Measurements from ENCODE around the gene ERMARD.

GRCh38 chr6:169788809-169789145 is 37.4 kb downstream of the ERMARD start:
- TF ChIP-seq, protein P1, sequence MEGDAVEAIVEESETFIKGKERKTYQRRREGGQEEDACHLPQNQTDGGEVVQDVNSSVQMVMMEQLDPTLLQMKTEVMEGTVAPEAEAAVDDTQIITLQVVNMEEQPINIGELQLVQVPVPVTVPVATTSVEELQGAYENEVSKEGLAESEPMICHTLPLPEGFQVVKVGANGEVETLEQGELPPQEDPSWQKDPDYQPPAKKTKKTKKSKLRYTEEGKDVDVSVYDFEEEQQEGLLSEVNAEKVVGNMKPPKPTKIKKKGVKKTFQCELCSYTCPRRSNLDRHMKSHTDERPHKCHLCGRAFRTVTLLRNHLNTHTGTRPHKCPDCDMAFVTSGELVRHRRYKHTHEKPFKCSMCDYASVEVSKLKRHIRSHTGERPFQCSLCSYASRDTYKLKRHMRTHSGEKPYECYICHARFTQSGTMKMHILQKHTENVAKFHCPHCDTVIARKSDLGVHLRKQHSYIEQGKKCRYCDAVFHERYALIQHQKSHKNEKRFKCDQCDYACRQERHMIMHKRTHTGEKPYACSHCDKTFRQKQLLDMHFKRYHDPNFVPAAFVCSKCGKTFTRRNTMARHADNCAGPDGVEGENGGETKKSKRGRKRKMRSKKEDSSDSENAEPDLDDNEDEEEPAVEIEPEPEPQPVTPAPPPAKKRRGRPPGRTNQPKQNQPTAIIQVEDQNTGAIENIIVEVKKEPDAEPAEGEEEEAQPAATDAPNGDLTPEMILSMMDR (conservative IDR thresholded peaks at IDR 0.05; ENCODE audit: low read length): no peak
- TF ChIP-seq EZH2phosphoT487 (IDR thresholded peaks at IDR 0.05; ENCODE audit: borderline replicate concordance): no peak
